ENCODE results near the gene LRCH2. TPM values are rescaled to one million over a fixed set of nuclear protein-coding genes. Genes with fewer than 3 reads are reported as not detected.

The LRCH2 gene
- total RNA-seq, 4 donors from 2014 or later: 0.11 to 0.84 (median 0.49) TPM

DNA sequence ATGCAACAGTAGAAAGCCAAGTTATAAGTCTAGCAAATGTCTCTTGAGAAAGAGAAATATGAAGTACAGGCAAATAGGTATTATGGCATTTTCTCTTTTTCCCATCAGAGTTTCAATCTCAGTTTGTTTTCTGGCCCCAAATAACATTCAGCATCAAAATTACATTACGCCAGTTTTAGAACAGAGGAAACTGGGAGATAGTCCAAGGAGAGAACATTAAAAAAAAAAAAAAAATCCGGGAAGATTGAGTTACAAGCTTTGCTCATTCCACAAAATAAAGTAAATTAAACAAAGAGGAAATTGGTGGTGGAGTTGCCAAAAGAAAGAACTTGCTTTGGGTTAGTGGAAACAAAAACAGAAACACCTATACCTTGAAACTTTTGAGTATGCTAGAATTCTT, 166.1 kb downstream of the LRCH2 start:
- intact Hi-C loops (cut with DNase I; ENCODE audit: low total_unique reads): no loop called here
- DNase-seq (ENCODE audit: low spot score in 2 of 2): no peak
- no peak for TF ChIP-seq POLR2A (IDR thresholded peaks at IDR 0.05)
- TF ChIP-seq, protein P1, sequence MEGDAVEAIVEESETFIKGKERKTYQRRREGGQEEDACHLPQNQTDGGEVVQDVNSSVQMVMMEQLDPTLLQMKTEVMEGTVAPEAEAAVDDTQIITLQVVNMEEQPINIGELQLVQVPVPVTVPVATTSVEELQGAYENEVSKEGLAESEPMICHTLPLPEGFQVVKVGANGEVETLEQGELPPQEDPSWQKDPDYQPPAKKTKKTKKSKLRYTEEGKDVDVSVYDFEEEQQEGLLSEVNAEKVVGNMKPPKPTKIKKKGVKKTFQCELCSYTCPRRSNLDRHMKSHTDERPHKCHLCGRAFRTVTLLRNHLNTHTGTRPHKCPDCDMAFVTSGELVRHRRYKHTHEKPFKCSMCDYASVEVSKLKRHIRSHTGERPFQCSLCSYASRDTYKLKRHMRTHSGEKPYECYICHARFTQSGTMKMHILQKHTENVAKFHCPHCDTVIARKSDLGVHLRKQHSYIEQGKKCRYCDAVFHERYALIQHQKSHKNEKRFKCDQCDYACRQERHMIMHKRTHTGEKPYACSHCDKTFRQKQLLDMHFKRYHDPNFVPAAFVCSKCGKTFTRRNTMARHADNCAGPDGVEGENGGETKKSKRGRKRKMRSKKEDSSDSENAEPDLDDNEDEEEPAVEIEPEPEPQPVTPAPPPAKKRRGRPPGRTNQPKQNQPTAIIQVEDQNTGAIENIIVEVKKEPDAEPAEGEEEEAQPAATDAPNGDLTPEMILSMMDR (IDR thresholded peaks at IDR 0.05): no peak
- no peak overlapping the region for H3K4me3 ChIP-seq (ENCODE audit: low read depth, poor library complexity, severe bottlenecking)
- 9 to 34% methylated on average over 2 of the region's 2 CpGs for WGBS, 2 donors

GRCh38 chrX:115065304-115065703, 168.6 kb downstream of the LRCH2 start:
- intact Hi-C loops (cut with DNase I; ENCODE audit: low total_unique reads): no loop called here
- TF ChIP-seq, protein P1 (IDR thresholded peaks at IDR 0.05): no peak
- TF ChIP-seq POLR2A (IDR thresholded peaks at IDR 0.05): no peak
- no peak overlapping the region for H3K4me3 ChIP-seq (ENCODE audit: low read depth, poor library complexity, severe bottlenecking)
- DNase-seq (ENCODE audit: low spot score in 2 of 2): no peak

Other genes starting within 250 kb of the LRCH2 start
- gene IL13RA2, start 216.5 kb downstream of the LRCH2 start, total RNA-seq: 1 to 10 TPM in 1 of 4 donors, under 1 TPM in 1, not detected in 2; 0.29 to 1.5 TPM
- gene RBMXL3, start 44.7 kb downstream of the LRCH2 start, total RNA-seq: not detected
- gene LUZP4, start 55.6 kb upstream of the LRCH2 start, total RNA-seq: not detected

All from lower leg skin (tissue), 4 donors.